22Rv1 (cell line): ENCODE data around the gene INSIG1.

ENCODE experiments used
- ZFX ChIP-seq: fragments of 450-650 bp; IDR thresholded peaks from 2 replicates; pipeline ENCODE4 v1.6.1; 2017; ENCODE audit warnings: antibody characterized with exemption, borderline replicate concordance
- TF ChIP-seq, protein P1 (sequence below): fragments of 450-650 bp; IDR thresholded peaks from 2 replicates; pipeline ENCODE4 v1.5.1; 2017; ENCODE audit warnings: mild to moderate bottlenecking

DNA sequence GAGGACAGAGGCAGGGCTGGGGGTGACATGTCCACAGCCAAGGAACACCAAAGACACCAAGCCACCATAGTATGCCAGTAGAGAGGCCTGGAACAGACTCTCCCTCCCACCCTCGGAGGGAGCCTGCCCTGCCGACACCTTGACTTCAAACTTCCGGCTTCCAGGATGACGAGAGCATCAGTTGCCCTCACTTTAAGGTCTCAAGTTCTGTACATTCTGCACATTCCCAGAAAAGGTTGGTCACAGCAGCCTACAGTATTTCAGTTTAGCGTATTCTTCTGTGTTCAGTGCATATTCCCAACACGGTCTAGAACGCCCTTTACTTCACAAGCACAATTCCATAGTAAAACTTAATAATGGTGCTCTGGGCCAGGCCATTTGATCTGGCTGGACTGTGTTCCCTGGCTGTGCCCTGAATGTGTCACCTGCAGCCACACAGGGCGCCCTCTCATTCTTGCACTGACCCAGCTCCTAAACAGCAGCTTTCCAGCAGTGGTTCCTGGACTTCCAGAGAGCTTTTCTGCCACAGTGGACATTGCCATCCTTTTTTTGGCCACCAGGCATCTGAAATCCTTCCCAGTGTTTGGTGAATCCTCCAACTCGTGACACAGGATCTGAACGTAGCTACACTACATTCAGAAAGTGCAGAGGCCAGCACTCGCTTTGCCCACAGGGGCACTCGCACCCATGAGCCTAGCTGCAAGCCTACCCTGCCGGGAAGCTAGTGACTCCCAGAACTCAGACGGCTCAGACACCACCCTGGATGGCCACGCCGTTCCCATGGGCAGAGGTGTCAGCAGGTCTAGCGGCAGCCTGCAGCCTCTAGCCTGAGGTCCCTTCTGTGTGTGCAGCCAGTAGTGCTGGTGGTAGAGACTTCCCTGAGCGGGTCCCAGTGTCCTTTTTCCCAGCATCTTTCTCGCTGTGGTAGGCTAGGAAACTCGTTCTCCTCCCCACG lies 36.4 kb upstream of the INSIG1 start:
- TF ChIP-seq, protein P1, sequence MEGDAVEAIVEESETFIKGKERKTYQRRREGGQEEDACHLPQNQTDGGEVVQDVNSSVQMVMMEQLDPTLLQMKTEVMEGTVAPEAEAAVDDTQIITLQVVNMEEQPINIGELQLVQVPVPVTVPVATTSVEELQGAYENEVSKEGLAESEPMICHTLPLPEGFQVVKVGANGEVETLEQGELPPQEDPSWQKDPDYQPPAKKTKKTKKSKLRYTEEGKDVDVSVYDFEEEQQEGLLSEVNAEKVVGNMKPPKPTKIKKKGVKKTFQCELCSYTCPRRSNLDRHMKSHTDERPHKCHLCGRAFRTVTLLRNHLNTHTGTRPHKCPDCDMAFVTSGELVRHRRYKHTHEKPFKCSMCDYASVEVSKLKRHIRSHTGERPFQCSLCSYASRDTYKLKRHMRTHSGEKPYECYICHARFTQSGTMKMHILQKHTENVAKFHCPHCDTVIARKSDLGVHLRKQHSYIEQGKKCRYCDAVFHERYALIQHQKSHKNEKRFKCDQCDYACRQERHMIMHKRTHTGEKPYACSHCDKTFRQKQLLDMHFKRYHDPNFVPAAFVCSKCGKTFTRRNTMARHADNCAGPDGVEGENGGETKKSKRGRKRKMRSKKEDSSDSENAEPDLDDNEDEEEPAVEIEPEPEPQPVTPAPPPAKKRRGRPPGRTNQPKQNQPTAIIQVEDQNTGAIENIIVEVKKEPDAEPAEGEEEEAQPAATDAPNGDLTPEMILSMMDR = no peak
- TF ChIP-seq ZFX = no peak
